ENCODE measurements around the gene SLC25A36. TPM values are rescaled to one million over a fixed set of nuclear protein-coding genes. Genes with fewer than 3 reads are reported as not detected.
"Not testable (repeated sequence)": the region's sequence is repeated elsewhere in the genome, so short reads cannot be mapped to it uniquely, and the experiment has no call there.

SLC25A36 gene
- total and polyA plus RNA-seq, 3 experiments from 2014 or later = 37.1 to 44.2 (median 38.1) TPM

DNA sequence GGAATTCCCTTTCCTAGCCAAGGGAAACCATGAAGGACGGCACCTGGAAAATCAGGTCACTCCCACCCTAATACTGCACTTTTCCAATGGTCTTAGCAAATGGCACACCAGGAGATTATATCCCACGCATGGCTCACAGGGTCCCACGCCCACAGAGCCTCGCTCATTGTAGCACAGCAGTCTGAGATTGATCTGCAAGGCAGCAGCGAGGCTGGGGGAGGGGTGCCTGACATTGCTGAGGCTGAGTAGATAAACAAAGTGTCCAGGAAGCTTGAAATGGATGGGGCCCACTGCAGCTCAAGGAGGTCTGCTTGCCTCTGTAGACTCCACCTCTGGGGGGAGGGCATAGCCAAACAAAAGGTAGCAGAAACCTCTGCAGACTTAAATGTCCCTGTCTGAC is 46.2 kb downstream of the SLC25A36 start:
- Mint-ChIP-seq H3K9me3 (peaks cover 3 to 21% (median 16%) of the 10 kb centered on the region in 5 donors), H3K27me3 (peaks cover 12 to 18% of the 10 kb centered on the region in 2 donors), H3K36me3 (peaks cover 0 to 13% (median 0%) of the 10 kb centered on the region in 3 donors)
- DNase-seq; H3K27ac ChIP-seq (ENCODE audit: low read depth, low read length); H3K4me3 ChIP-seq (ENCODE audit: low read length); H3K27ac Mint-ChIP-seq; CTCF ChIA-PET; H3K36me3 ChIP-seq (ENCODE audit: insufficient read depth, low read length); H3K4me3 Mint-ChIP-seq; POLR2A ChIA-PET; H3K9me3 ChIP-seq (ENCODE audit: low read length); H3K27me3 ChIP-seq (ENCODE audit: insufficient read depth, low read length, poor library complexity, severe bottlenecking); H3K4me1 ChIP-seq (ENCODE audit: insufficient read depth, low read length); H3K4me1 Mint-ChIP-seq: not testable (repeated sequence)

DNA sequence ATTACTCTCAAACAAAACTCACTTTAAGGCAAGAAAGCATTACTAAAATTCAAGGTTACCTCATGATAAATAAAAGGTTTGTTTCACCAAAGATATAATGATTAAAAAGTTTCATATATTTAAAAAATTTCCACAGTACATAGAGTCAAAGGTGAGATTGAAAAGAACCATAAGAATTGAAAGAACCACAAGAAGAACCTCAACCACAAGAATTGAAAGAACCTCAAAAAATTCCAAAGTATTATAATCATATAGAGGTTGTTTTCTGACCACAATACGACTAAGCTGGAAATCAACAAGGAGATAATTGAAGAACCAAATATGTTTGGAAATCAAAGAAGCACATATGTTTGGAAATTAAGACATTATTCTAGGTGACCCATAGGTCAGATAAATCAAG is 52.7 kb downstream of the SLC25A36 start:
- Histone ChIP-seq H3K4me1 (ENCODE audit: insufficient read depth, low read length) (no peaks in the 10 kb centered on the region), H3K27me3 (ENCODE audit: insufficient read depth, low read length, poor library complexity, severe bottlenecking) (no peaks in the 10 kb centered on the region), H3K36me3 (ENCODE audit: insufficient read depth, low read length) (no peaks in the 10 kb centered on the region), H3K27ac (ENCODE audit: low read depth, low read length) (no peak overlapping the region), H3K9me3 (ENCODE audit: low read length) (no peaks in the 10 kb centered on the region), H3K4me3 (ENCODE audit: low read length) (no peak overlapping the region)
- Mint-ChIP-seq H3K9me3 (peaks cover 0 to 13% (median 5%) of the 10 kb centered on the region in 5 donors), H3K36me3 (peaks cover 0 to 7% (median 0%) of the 10 kb centered on the region in 3 donors), H3K4me1 (no peaks in the 10 kb centered on the region), H3K27ac (no peak overlapping the region), H3K27me3 (peaks cover 15 to 17% of the 10 kb centered on the region in 2 donors), H3K4me3 (no peak overlapping the region)
- ChIA-PET POLR2A (no interaction called here), CTCF (no interaction called here)
- no peak for DNase-seq

DNA sequence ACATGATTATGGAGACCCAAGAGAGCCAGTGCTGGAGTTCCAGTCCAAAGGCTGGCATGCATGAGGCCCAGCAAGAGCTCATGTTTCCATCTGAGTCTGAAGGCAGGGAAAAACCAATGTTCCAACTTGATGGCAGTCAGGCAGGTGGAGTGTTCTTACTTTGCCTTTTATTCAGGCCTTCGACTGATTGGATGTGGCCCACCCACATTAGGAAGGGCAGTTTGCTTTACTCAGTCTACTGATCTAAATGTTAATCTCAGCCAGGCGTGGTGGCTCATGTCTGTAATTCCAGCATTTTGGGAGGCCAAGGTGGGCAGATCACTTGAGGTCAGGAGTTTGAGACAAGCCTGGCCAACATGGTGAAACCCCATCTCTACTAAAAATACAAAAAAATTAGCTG is 53.2 kb downstream of the SLC25A36 start:
- H3K27ac ChIP-seq (ENCODE audit: low read depth, low read length); H3K9me3 ChIP-seq (ENCODE audit: low read length); H3K27me3 ChIP-seq (ENCODE audit: insufficient read depth, low read length, poor library complexity, severe bottlenecking); H3K4me1 Mint-ChIP-seq; H3K36me3 Mint-ChIP-seq; DNase-seq; H3K27ac Mint-ChIP-seq; H3K36me3 ChIP-seq (ENCODE audit: insufficient read depth, low read length); H3K4me1 ChIP-seq (ENCODE audit: insufficient read depth, low read length); H3K4me3 ChIP-seq (ENCODE audit: low read length); H3K4me3 Mint-ChIP-seq; CTCF ChIA-PET; POLR2A ChIA-PET: not testable (repeated sequence)
- H3K27me3 Mint-ChIP-seq = peaks cover 9 to 17% of the 10 kb centered on the region in 2 donors
- peaks cover 0 to 13% (median 5%) of the 10 kb centered on the region in 5 donors for H3K9me3 Mint-ChIP-seq

DNA sequence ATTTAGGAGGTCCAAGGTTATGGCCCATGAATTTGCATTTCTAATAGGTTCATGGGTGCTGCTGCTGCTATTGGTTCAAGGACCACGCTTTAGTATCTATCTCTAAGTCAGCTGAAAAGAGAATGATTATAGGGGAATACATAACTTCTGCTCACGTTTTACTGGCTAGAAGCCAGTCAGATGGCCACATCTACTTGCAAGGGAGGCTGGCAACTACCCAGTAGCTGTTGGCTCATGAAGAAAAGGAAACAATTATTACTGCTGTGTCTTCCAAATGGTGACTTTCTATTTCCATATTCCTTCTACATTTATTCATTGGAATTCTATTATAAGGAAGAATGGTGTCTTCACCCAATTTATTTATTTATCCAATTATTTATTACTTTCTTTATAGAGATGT is 54.2 kb downstream of the SLC25A36 start:
- ChIA-PET CTCF (no interaction called here), POLR2A (no interaction called here)
- no peaks in the 10 kb centered on the region for H3K9me3 ChIP-seq (ENCODE audit: low read length)
- Mint-ChIP-seq H3K9me3 (peaks cover 0 to 11% (median 5%) of the 10 kb centered on the region in 5 donors), H3K36me3 (peaks cover 0 to 7% (median 0%) of the 10 kb centered on the region in 3 donors), H3K4me1 (peaks cover 2 to 5% (median 4%) of the 10 kb centered on the region in 3 donors), H3K27ac (no peak overlapping the region), H3K4me3 (no peak overlapping the region), H3K27me3 (peaks cover 3 to 17% of the 10 kb centered on the region in 2 donors)
- H3K27ac ChIP-seq (ENCODE audit: low read depth, low read length) = no peak overlapping the region
- H3K36me3 ChIP-seq (ENCODE audit: insufficient read depth, low read length) = no peaks in the 10 kb centered on the region
- H3K27me3 ChIP-seq (ENCODE audit: insufficient read depth, low read length, poor library complexity, severe bottlenecking) = no peaks in the 10 kb centered on the region
- H3K4me3 ChIP-seq (ENCODE audit: low read length) = no peak overlapping the region
- no peaks in the 10 kb centered on the region for H3K4me1 ChIP-seq (ENCODE audit: insufficient read depth, low read length)
- DNase-seq = no peak

DNA sequence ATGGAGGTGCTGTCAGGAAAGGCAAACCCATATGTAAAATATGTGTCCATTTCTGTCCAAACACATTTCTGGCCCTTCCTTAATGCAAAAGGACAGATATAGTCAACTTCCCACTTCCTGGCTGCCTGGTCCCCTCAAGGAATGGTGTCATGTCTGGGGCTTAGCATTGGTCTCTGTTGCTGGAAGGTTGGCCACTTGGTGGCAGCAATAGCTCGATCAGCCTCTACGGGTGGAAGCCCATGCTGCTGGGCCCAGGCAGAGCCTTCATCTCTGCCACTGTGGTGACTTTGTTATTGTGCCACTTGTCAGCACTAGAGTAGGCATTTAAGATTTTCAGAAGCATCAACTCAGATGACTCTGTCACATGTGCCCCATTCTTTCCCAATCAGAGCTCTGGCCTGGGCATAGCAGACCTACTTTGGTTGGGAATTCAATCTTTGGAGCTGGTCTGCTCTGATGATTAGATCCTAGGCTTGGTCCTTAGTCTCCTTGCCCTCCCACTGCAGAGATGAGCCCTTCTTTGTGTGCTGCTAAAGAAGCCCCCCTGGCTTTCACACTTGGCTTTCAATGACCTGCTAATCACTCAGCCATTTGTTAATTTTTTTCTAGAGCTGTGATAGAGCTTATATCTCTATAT is 58.5 kb downstream of the SLC25A36 start:
- H3K4me3 ChIP-seq (ENCODE audit: low read length) = no peak overlapping the region
- Mint-ChIP-seq H3K36me3 (no peaks in the 10 kb centered on the region), H3K27me3 (peaks cover 3 to 12% of the 10 kb centered on the region in 2 donors), H3K27ac (no peak overlapping the region), H3K4me3 (no peak overlapping the region), H3K9me3 (no peaks in the 10 kb centered on the region), H3K4me1 (peaks cover 2 to 5% (median 4%) of the 10 kb centered on the region in 3 donors)
- no peaks in the 10 kb centered on the region for H3K27me3 ChIP-seq (ENCODE audit: insufficient read depth, low read length, poor library complexity, severe bottlenecking)
- H3K4me1 ChIP-seq (ENCODE audit: insufficient read depth, low read length) = no peaks in the 10 kb centered on the region
- H3K27ac ChIP-seq (ENCODE audit: low read depth, low read length) = no peak overlapping the region
- no peaks in the 10 kb centered on the region for H3K36me3 ChIP-seq (ENCODE audit: insufficient read depth, low read length)
- H3K9me3 ChIP-seq (ENCODE audit: low read length) = no peaks in the 10 kb centered on the region
- peak; percentile 13 to 58 (median 27) for DNase-seq
- CTCF ChIA-PET = interaction anchor here (0.8 to 3.1 kb wide), 13 partner anchors 10 to 275 kb away, joined by 3 to 24 read pairs (median 4); no protein-coding TSS in a partner anchor
- POLR2A ChIA-PET = no interaction called here

DNA sequence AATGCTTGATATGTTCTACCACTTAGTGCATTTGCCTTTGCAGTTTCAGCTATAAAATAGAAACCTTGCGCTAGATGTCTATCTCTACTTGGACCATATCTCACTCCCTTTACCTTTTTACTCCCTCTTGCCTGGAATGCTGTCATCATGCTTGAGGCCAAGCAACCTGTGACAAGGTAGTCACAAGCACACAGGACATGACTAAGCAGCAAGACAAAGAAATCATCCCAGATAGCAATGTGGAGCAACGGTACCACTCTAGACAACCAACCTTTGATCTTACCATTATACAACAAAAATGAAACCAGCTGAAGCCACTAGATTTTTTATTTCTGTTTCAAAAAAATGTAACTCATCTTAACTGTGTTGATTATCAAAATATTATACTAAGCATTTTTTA is 59.0 kb downstream of the SLC25A36 start:
- Mint-ChIP-seq H3K9me3 (no peaks in the 10 kb centered on the region), H3K4me3 (no peak overlapping the region), H3K36me3 (no peaks in the 10 kb centered on the region), H3K4me1 (peaks cover 2 to 5% (median 4%) of the 10 kb centered on the region in 3 donors), H3K27me3 (peaks cover 3 to 18% of the 10 kb centered on the region in 2 donors), H3K27ac (peak overlapping the region in 2 of 8 donors; percentile 14 to 29)
- Histone ChIP-seq H3K36me3 (ENCODE audit: insufficient read depth, low read length) (no peaks in the 10 kb centered on the region), H3K4me3 (ENCODE audit: low read length) (no peak overlapping the region), H3K4me1 (ENCODE audit: insufficient read depth, low read length) (no peaks in the 10 kb centered on the region), H3K9me3 (ENCODE audit: low read length) (no peaks in the 10 kb centered on the region), H3K27me3 (ENCODE audit: insufficient read depth, low read length, poor library complexity, severe bottlenecking) (no peaks in the 10 kb centered on the region), H3K27ac (ENCODE audit: low read depth, low read length) (no peak overlapping the region)
- ChIA-PET POLR2A (no interaction called here), CTCF (interaction anchor here (0.8 to 3.1 kb wide), 13 partner anchors 9 to 274 kb away, joined by 3 to 24 read pairs (median 4); no protein-coding TSS in a partner anchor)
- DNase-seq = no peak

DNA sequence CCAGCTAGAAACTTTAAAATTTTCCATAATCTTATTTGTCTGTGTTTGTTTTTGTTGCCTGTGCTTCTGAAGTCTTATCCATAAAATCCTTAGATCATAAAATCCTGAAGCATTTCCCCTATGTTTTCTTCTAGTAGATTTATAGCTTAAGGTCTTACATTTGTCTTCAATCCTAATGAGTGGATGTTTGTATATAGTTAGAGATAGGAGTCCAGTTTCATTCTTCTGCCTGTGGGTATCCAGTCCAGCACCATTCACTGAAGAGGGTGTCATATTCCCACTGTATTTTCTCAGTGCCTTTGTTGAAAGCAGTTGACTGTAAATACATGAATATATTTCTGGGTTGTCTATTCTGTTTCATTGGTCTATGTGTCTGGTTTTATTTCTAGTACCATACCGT is 64.7 kb downstream of the SLC25A36 start:
- Mint-ChIP-seq H3K4me3 (no peak overlapping the region), H3K4me1 (peaks cover 1 to 5% (median 1%) of the 10 kb centered on the region in 3 donors), H3K9me3 (no peaks in the 10 kb centered on the region), H3K27ac (no peak overlapping the region), H3K36me3 (no peaks in the 10 kb centered on the region), H3K27me3 (peaks cover 13 to 56% of the 10 kb centered on the region in 2 donors)
- Histone ChIP-seq H3K27me3 (ENCODE audit: insufficient read depth, low read length, poor library complexity, severe bottlenecking) (peaks cover 5% of the 10 kb centered on the region), H3K27ac (ENCODE audit: low read depth, low read length) (no peak overlapping the region), H3K4me3 (ENCODE audit: low read length) (no peak overlapping the region), H3K9me3 (ENCODE audit: low read length) (no peaks in the 10 kb centered on the region), H3K4me1 (ENCODE audit: insufficient read depth, low read length) (no peaks in the 10 kb centered on the region), H3K36me3 (ENCODE audit: insufficient read depth, low read length) (no peaks in the 10 kb centered on the region)
- ChIA-PET CTCF (no interaction called here), POLR2A (interaction anchor here (1.0 kb wide), 1 partner anchor 11 kb away, joined by 3 read pairs; no protein-coding TSS in a partner anchor)
- no peak for DNase-seq

DNA sequence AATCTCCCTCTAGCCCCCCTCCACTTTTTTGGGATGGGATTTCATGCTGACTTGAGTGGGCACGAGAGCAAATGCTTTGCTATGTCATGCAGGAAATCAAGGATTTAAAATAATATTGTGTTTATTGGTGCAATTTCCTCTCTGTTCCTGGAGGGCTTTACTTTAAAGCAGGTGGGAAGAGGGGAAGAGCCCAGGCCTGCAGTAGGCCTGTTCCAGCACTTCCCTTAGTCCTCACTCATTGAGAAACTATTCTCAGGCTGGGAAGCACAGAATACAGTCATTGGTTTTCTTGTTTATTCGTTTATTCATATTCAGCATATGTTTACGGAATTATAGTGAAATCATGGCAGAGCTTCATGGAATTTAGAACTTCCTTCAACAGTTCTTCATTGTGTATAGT is 67.9 kb downstream of the SLC25A36 start:
- H3K9me3 ChIP-seq (ENCODE audit: low read length) = no peaks in the 10 kb centered on the region
- H3K27me3 ChIP-seq (ENCODE audit: insufficient read depth, low read length, poor library complexity, severe bottlenecking) = peaks cover 5% of the 10 kb centered on the region
- peaks cover 4 to 8% (median 5%) of the 10 kb centered on the region in 3 donors for H3K4me1 Mint-ChIP-seq
- no peaks in the 10 kb centered on the region for H3K4me1 ChIP-seq (ENCODE audit: insufficient read depth, low read length)
- H3K27me3 Mint-ChIP-seq = peaks cover 14 to 65% of the 10 kb centered on the region in 2 donors
- CTCF ChIA-PET = interaction anchor here (0.9 to 1.2 kb wide), 3 partner anchors 10 to 184 kb away, joined by 3 to 4 read pairs (median 4); no protein-coding TSS in a partner anchor
- no peaks in the 10 kb centered on the region for H3K36me3 ChIP-seq (ENCODE audit: insufficient read depth, low read length)
- no peaks in the 10 kb centered on the region for H3K36me3 Mint-ChIP-seq
- H3K4me3 Mint-ChIP-seq = no peak overlapping the region
- H3K27ac Mint-ChIP-seq = no peak overlapping the region
- H3K27ac ChIP-seq (ENCODE audit: low read depth, low read length) = no peak overlapping the region
- DNase-seq = no peak
- POLR2A ChIA-PET = no interaction called here
- H3K4me3 ChIP-seq (ENCODE audit: low read length) = no peak overlapping the region
- no peaks in the 10 kb centered on the region for H3K9me3 Mint-ChIP-seq

Measured in CD8-positive, alpha-beta memory T cell (primary cell).